Measurements from ENCODE around the gene SUGCT.

The SUGCT gene

GRCh38 chr7:40306596-40306995, 171.8 kb downstream of the SUGCT start:
- H3K4me1 ChIP-seq (ENCODE audit: control insufficient read depth, insufficient read depth, low read length): no peaks in the 10 kb centered on the region
- no peak overlapping the region for H3K9ac ChIP-seq (ENCODE audit: low read depth, low read length)
- no peak overlapping the region for H3K4me3 ChIP-seq (ENCODE audit: low read depth, low read length)
- no peaks in the 10 kb centered on the region for H3K27me3 ChIP-seq (ENCODE audit: control insufficient read depth, insufficient read depth, low read length)
- no peaks in the 10 kb centered on the region for H3K9me3 ChIP-seq (ENCODE audit: control insufficient read depth, insufficient read depth, low read length)
- no peaks in the 10 kb centered on the region for H3K36me3 ChIP-seq (ENCODE audit: control insufficient read depth, insufficient read depth, low read length)

GRCh38 chr7:40310258-40310657, 175.5 kb downstream of the SUGCT start:
- no peaks in the 10 kb centered on the region for H3K36me3 ChIP-seq (ENCODE audit: control insufficient read depth, insufficient read depth, low read length)
- H3K9me3 ChIP-seq (ENCODE audit: control insufficient read depth, insufficient read depth, low read length): no peaks in the 10 kb centered on the region
- H3K9ac ChIP-seq (ENCODE audit: low read depth, low read length): no peak overlapping the region
- H3K4me1 ChIP-seq (ENCODE audit: control insufficient read depth, insufficient read depth, low read length): no peaks in the 10 kb centered on the region
- no peak overlapping the region for H3K4me3 ChIP-seq (ENCODE audit: low read depth, low read length)
- H3K27me3 ChIP-seq (ENCODE audit: control insufficient read depth, insufficient read depth, low read length): no peaks in the 10 kb centered on the region

GRCh38 chr7:40311307-40311706, 176.5 kb downstream of the SUGCT start:
- Histone ChIP-seq H3K36me3 (ENCODE audit: control insufficient read depth, insufficient read depth, low read length) (no peaks in the 10 kb centered on the region), H3K4me1 (ENCODE audit: control insufficient read depth, insufficient read depth, low read length) (no peaks in the 10 kb centered on the region), H3K27me3 (ENCODE audit: control insufficient read depth, insufficient read depth, low read length) (no peaks in the 10 kb centered on the region), H3K4me3 (ENCODE audit: low read depth, low read length) (no peak overlapping the region), H3K9me3 (ENCODE audit: control insufficient read depth, insufficient read depth, low read length) (no peaks in the 10 kb centered on the region), H3K9ac (ENCODE audit: low read depth, low read length) (no peak overlapping the region)

GRCh38 chr7:40315277-40315676, 180.5 kb downstream of the SUGCT start:
- Histone ChIP-seq H3K9ac (ENCODE audit: low read depth, low read length) (no peak overlapping the region), H3K4me3 (ENCODE audit: low read depth, low read length) (no peak overlapping the region), H3K9me3 (ENCODE audit: control insufficient read depth, insufficient read depth, low read length) (no peaks in the 10 kb centered on the region), H3K36me3 (ENCODE audit: control insufficient read depth, insufficient read depth, low read length) (no peaks in the 10 kb centered on the region), H3K4me1 (ENCODE audit: control insufficient read depth, insufficient read depth, low read length) (no peaks in the 10 kb centered on the region), H3K27me3 (ENCODE audit: control insufficient read depth, insufficient read depth, low read length) (no peaks in the 10 kb centered on the region)

GRCh38 chr7:40316176-40316575, 181.4 kb downstream of the SUGCT start:
- Histone ChIP-seq H3K4me3 (ENCODE audit: low read depth, low read length) (no peak overlapping the region), H3K4me1 (ENCODE audit: control insufficient read depth, insufficient read depth, low read length) (no peaks in the 10 kb centered on the region), H3K9me3 (ENCODE audit: control insufficient read depth, insufficient read depth, low read length) (no peaks in the 10 kb centered on the region), H3K9ac (ENCODE audit: low read depth, low read length) (no peak overlapping the region), H3K36me3 (ENCODE audit: control insufficient read depth, insufficient read depth, low read length) (no peaks in the 10 kb centered on the region), H3K27me3 (ENCODE audit: control insufficient read depth, insufficient read depth, low read length) (no peaks in the 10 kb centered on the region)

- H3K4me3 ChIP-seq (ENCODE audit: low read depth, low read length): no peak overlapping the region
These were observed 190.1 kb downstream of the SUGCT start for GRCh38 chr7:40324914-40325313.

GRCh38 chr7:40327113-40327512, 192.3 kb downstream of the SUGCT start:
- Histone ChIP-seq H3K9me3 (ENCODE audit: control insufficient read depth, insufficient read depth, low read length) (no peaks in the 10 kb centered on the region), H3K36me3 (ENCODE audit: control insufficient read depth, insufficient read depth, low read length) (no peaks in the 10 kb centered on the region), H3K4me3 (ENCODE audit: low read depth, low read length) (no peak overlapping the region), H3K9ac (ENCODE audit: low read depth, low read length) (no peak overlapping the region), H3K4me1 (ENCODE audit: control insufficient read depth, insufficient read depth, low read length) (no peaks in the 10 kb centered on the region), H3K27me3 (ENCODE audit: control insufficient read depth, insufficient read depth, low read length) (no peaks in the 10 kb centered on the region)

More at GRCh38 chr7:40324914-40325313, 190.1 kb downstream of the SUGCT start:
- no peaks in the 10 kb centered on the region for H3K4me1 ChIP-seq (ENCODE audit: control insufficient read depth, insufficient read depth, low read length)
- H3K9ac ChIP-seq (ENCODE audit: low read depth, low read length): no peak overlapping the region
- no peaks in the 10 kb centered on the region for H3K36me3 ChIP-seq (ENCODE audit: control insufficient read depth, insufficient read depth, low read length)
- H3K9me3 ChIP-seq (ENCODE audit: control insufficient read depth, insufficient read depth, low read length): no peaks in the 10 kb centered on the region
- no peaks in the 10 kb centered on the region for H3K27me3 ChIP-seq (ENCODE audit: control insufficient read depth, insufficient read depth, low read length)

GRCh38 chr7:40327873-40328272, 193.1 kb downstream of the SUGCT start:
- H3K4me3 ChIP-seq (ENCODE audit: low read depth, low read length): no peak overlapping the region
- H3K36me3 ChIP-seq (ENCODE audit: control insufficient read depth, insufficient read depth, low read length): no peaks in the 10 kb centered on the region
- no peaks in the 10 kb centered on the region for H3K9me3 ChIP-seq (ENCODE audit: control insufficient read depth, insufficient read depth, low read length)

GRCh38 chr7:40329601-40330153, 194.9 kb downstream of the SUGCT start:
- H3K9me3 ChIP-seq (ENCODE audit: control insufficient read depth, insufficient read depth, low read length): no peaks in the 10 kb centered on the region
- H3K4me1 ChIP-seq (ENCODE audit: control insufficient read depth, insufficient read depth, low read length): no peaks in the 10 kb centered on the region
- H3K4me3 ChIP-seq (ENCODE audit: low read depth, low read length): no peak overlapping the region
- H3K36me3 ChIP-seq (ENCODE audit: control insufficient read depth, insufficient read depth, low read length): no peaks in the 10 kb centered on the region
- H3K9ac ChIP-seq (ENCODE audit: low read depth, low read length): no peak overlapping the region
- no peaks in the 10 kb centered on the region for H3K27me3 ChIP-seq (ENCODE audit: control insufficient read depth, insufficient read depth, low read length)

More at GRCh38 chr7:40327873-40328272, 193.1 kb downstream of the SUGCT start:
- Histone ChIP-seq H3K4me1 (ENCODE audit: control insufficient read depth, insufficient read depth, low read length) (no peaks in the 10 kb centered on the region), H3K27me3 (ENCODE audit: control insufficient read depth, insufficient read depth, low read length) (no peaks in the 10 kb centered on the region), H3K9ac (ENCODE audit: low read depth, low read length) (no peak overlapping the region)

- Histone ChIP-seq H3K4me3 (ENCODE audit: low read depth, low read length) (no peak overlapping the region), H3K27me3 (ENCODE audit: control insufficient read depth, insufficient read depth, low read length) (no peaks in the 10 kb centered on the region), H3K36me3 (ENCODE audit: control insufficient read depth, insufficient read depth, low read length) (no peaks in the 10 kb centered on the region), H3K9me3 (ENCODE audit: control insufficient read depth, insufficient read depth, low read length) (no peaks in the 10 kb centered on the region), H3K4me1 (ENCODE audit: control insufficient read depth, insufficient read depth, low read length) (no peaks in the 10 kb centered on the region), H3K9ac (ENCODE audit: low read depth, low read length) (no peak overlapping the region)
These were observed 195.6 kb downstream of the SUGCT start for GRCh38 chr7:40330408-40330807.

GRCh38 chr7:40331915-40332314, 197.1 kb downstream of the SUGCT start:
- Histone ChIP-seq H3K4me1 (ENCODE audit: control insufficient read depth, insufficient read depth, low read length) (no peaks in the 10 kb centered on the region), H3K4me3 (ENCODE audit: low read depth, low read length) (no peak overlapping the region), H3K9me3 (ENCODE audit: control insufficient read depth, insufficient read depth, low read length) (no peaks in the 10 kb centered on the region), H3K36me3 (ENCODE audit: control insufficient read depth, insufficient read depth, low read length) (no peaks in the 10 kb centered on the region), H3K9ac (ENCODE audit: low read depth, low read length) (no peak overlapping the region), H3K27me3 (ENCODE audit: control insufficient read depth, insufficient read depth, low read length) (no peaks in the 10 kb centered on the region)

GRCh38 chr7:40332516-40332915, 197.7 kb downstream of the SUGCT start:
- Histone ChIP-seq H3K9me3 (ENCODE audit: control insufficient read depth, insufficient read depth, low read length) (no peaks in the 10 kb centered on the region), H3K9ac (ENCODE audit: low read depth, low read length) (no peak overlapping the region), H3K4me1 (ENCODE audit: control insufficient read depth, insufficient read depth, low read length) (no peaks in the 10 kb centered on the region), H3K4me3 (ENCODE audit: low read depth, low read length) (no peak overlapping the region), H3K27me3 (ENCODE audit: control insufficient read depth, insufficient read depth, low read length) (no peaks in the 10 kb centered on the region), H3K36me3 (ENCODE audit: control insufficient read depth, insufficient read depth, low read length) (no peaks in the 10 kb centered on the region)

Measured in iPS-15b (cell line).